ENCODE measurements around the gene TMBIM4.

GRCh38 chr12:66109056-66109455 lies 60.7 kb downstream of the TMBIM4 start:
- TF ChIP-seq, protein P1, sequence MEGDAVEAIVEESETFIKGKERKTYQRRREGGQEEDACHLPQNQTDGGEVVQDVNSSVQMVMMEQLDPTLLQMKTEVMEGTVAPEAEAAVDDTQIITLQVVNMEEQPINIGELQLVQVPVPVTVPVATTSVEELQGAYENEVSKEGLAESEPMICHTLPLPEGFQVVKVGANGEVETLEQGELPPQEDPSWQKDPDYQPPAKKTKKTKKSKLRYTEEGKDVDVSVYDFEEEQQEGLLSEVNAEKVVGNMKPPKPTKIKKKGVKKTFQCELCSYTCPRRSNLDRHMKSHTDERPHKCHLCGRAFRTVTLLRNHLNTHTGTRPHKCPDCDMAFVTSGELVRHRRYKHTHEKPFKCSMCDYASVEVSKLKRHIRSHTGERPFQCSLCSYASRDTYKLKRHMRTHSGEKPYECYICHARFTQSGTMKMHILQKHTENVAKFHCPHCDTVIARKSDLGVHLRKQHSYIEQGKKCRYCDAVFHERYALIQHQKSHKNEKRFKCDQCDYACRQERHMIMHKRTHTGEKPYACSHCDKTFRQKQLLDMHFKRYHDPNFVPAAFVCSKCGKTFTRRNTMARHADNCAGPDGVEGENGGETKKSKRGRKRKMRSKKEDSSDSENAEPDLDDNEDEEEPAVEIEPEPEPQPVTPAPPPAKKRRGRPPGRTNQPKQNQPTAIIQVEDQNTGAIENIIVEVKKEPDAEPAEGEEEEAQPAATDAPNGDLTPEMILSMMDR (IDR thresholded peaks at IDR 0.05): no peak
- TF ChIP-seq POLR2A (IDR thresholded peaks at IDR 0.05) (no peak), POLR2AphosphoS5 (IDR thresholded peaks at IDR 0.05) (no peak)

Measured in prostate gland (tissue), 2 donors.